GM18519 (cell line): ENCODE data around the gene NUDT7.

Source experiments
- ATAC-seq: cut with Tn5 transposase; IDR thresholded peaks from one replicate; pipeline ENCODE4 v1.9.1; 2021; ENCODE audit warnings: mild to moderate bottlenecking, moderate library complexity; ENCODE audit not compliant: unreplicated experiment, low FRiP score

Gene NUDT7

GRCh38 chr16:77775911-77776909 is 53.9 kb downstream of the NUDT7 start:
- ATAC-seq, result no peak

- ATAC-seq, result no peak
These were observed 55.4 kb downstream of the NUDT7 start for GRCh38 chr16:77777745-77778144.

- no peak for ATAC-seq
These were observed 58.1 kb downstream of the NUDT7 start for GRCh38 chr16:77780378-77780837.

- ATAC-seq, result no peak
These were observed 58.8 kb downstream of the NUDT7 start for GRCh38 chr16:77781091-77781490.

- no peak for ATAC-seq
These were observed 60.4 kb downstream of the NUDT7 start for GRCh38 chr16:77782694-77783093.

GRCh38 chr16:77784441-77785372 is 62.4 kb downstream of the NUDT7 start:
- no peak for ATAC-seq

GRCh38 chr16:77785373-77785764 is 63.1 kb downstream of the NUDT7 start:
- no peak for ATAC-seq

- ATAC-seq, result no peak
These were observed 64.0 kb downstream of the NUDT7 start for GRCh38 chr16:77786186-77786847.

- ATAC-seq, result no peak
These were observed 65.1 kb downstream of the NUDT7 start for GRCh38 chr16:77787452-77787851.

- ATAC-seq, result no peak
These were observed 66.1 kb downstream of the NUDT7 start, which contains the start of gene VAT1L for GRCh38 chr16:77788181-77789084. TSS of gene VAT1L (plus strand) at chr16:77788564. CDS start at chr16:77788683, 119 bp downstream.

- ATAC-seq, result no peak
These were observed 67.0 kb downstream of the NUDT7 start for GRCh38 chr16:77789085-77790008.

GRCh38 chr16:77790009-77790372 is 67.7 kb downstream of the NUDT7 start:
- ATAC-seq, result no peak

GRCh38 chr16:77790912-77791311 is 68.6 kb downstream of the NUDT7 start:
- no peak for ATAC-seq
